Hepatocyte (in vitro differentiated cells): Measurements from ENCODE around the gene PPM1H. TPM values are rescaled to one million over a fixed set of nuclear protein-coding genes. Genes with fewer than 3 reads are reported as not detected.
"Not testable (repeated sequence)": the region's sequence is repeated elsewhere in the genome, so short reads cannot be mapped to it uniquely, and the experiment has no call there.

Experiments
- DNase-seq: peaks from one replicate; pipeline ENCODE4 v3.0.0-alpha.2; 2016; ENCODE audit warnings: low spot score
- H2AFZ ChIP-seq: fragments of 200-600 bp; sonication (generic); 2 replicates; pipeline ENCODE4 v1.6.0; 2016; ENCODE audit warnings: antibody characterized with exemption, mild to moderate bottlenecking
- H3K27ac ChIP-seq: fragments of 200-600 bp; sonication (generic); 2 replicates; pipeline ENCODE4 v1.5.1; 2016; ENCODE audit warnings: mild to moderate bottlenecking
- H3K27me3 ChIP-seq: fragments of 200-600 bp; sonication (generic); 2 replicates; pipeline ENCODE4 v1.6.1; 2016
- H3K36me3 ChIP-seq: fragments of 200-600 bp; sonication (generic); replicated peaks from 2 replicates; pipeline ENCODE4 v1.5.1; 2016; ENCODE audit warnings: low read depth; ENCODE audit not compliant: insufficient read depth
- H3K4me1 ChIP-seq: fragments of 200-600 bp; sonication (generic); 2 replicates; pipeline ENCODE4 v1.5.1; 2016; ENCODE audit warnings: mild to moderate bottlenecking, moderate library complexity; ENCODE audit not compliant: insufficient read depth
- H3K4me2 ChIP-seq: fragments of 200-600 bp; sonication (generic); 2 replicates; pipeline ENCODE4 v1.6.0; 2016
- H3K4me3 ChIP-seq: fragments of 200-600 bp; sonication (generic); 2 replicates; pipeline ENCODE4 v1.5.1; 2016; ENCODE audit warnings: mild to moderate bottlenecking
- H3K79me2 ChIP-seq: fragments of 200-600 bp; sonication (generic); 2 replicates; pipeline ENCODE4 v1.6.0; 2017; ENCODE audit warnings: mild to moderate bottlenecking
- H3K9me2 ChIP-seq: fragments of 200-600 bp; sonication (generic); replicated peaks from 2 replicates; pipeline ENCODE4 v1.6.0; 2017; ENCODE audit warnings: mild to moderate bottlenecking; ENCODE audit not compliant: insufficient read depth
- H3K9me3 ChIP-seq: fragments of 200-600 bp; sonication (generic); 2 replicates; pipeline ENCODE4 v1.5.1; 2016; ENCODE audit warnings: low read depth, mild to moderate bottlenecking
- H4K20me1 ChIP-seq: fragments of 200-600 bp; sonication (generic); 2 replicates; pipeline ENCODE4 v1.6.0; 2016; ENCODE audit warnings: mild to moderate bottlenecking; ENCODE audit not compliant: insufficient read depth, poor library complexity, severe bottlenecking
- EZH2 ChIP-seq: fragments of 200-600 bp; sonication (generic); IDR thresholded peaks from 2 replicates; pipeline ENCODE4 v1.6.1; 2016; ENCODE audit warnings: antibody characterized with exemption, mild to moderate bottlenecking, borderline replicate concordance
- EZH2phosphoT487 ChIP-seq: fragments of 200-600 bp; sonication (generic); IDR thresholded peaks from one replicate; pipeline ENCODE4 v1.6.1; 2018; ENCODE audit warnings: antibody characterized with exemption, mild to moderate bottlenecking, low read depth, moderate library complexity; ENCODE audit not compliant: unreplicated experiment, severe bottlenecking
- WGBS: methylation state at CpG from one replicate; pipeline ENCODE4 v1.1.6; 2016; ENCODE audit warnings: low lambda C conversion rate; ENCODE audit errors: missing lambda C conversion rate; 5-methylcytosine and 5-hydroxymethylcytosine counted together
- polyA plus RNA-seq: library from polyadenylated mRNA; unstranded; fragments of >200 nt; fragmentation: Nextera tagmentation; extraction: Ambion mirVana; gene quantifications from 2 replicates; pipeline ENCODE4 v1.2.1, GENCODE V29; 2016
- total RNA-seq: library from RNA; depleted of rRNA; stranded (reverse); fragments of >200 nt; gene quantifications from 2 replicates; pipeline ENCODE4 v1.2.3, GENCODE V29; 2014
- TF ChIP-seq, protein P1 (sequence below): fragments of 200-600 bp; sonication (generic); IDR thresholded peaks from 2 replicates; pipeline ENCODE4 v1.5.1; 2016; ENCODE audit warnings: antibody characterized with exemption, mild to moderate bottlenecking; ENCODE audit not compliant: poor library complexity

The PPM1H gene
- total and polyA plus RNA-seq, 2 experiments from 2014 or later: 9.2 to 21.8 TPM

- no peaks in the 10 kb centered on the region for H4K20me1 ChIP-seq
- no peak overlapping the region for H3K4me2 ChIP-seq
- no peaks in the 10 kb centered on the region for H3K4me1 ChIP-seq
- H3K27ac ChIP-seq: no peak overlapping the region
- H3K27me3 ChIP-seq: no peaks in the 10 kb centered on the region
- no peaks in the 10 kb centered on the region for H3K9me3 ChIP-seq
- no peak overlapping the region for H2AFZ ChIP-seq
- no peak for TF ChIP-seq EZH2phosphoT487
- H3K79me2 ChIP-seq: peaks cover 10% of the 10 kb centered on the region
- WGBS: 89% methylated on average over 3 of the region's 3 CpGs
- DNase-seq: no peak
- no peaks in the 10 kb centered on the region for H3K9me2 ChIP-seq
- no peaks in the 10 kb centered on the region for H3K36me3 ChIP-seq
- H3K4me3 ChIP-seq: no peak overlapping the region
Observed at GRCh38 chr12:62882140-62882539, 52.8 kb downstream of the PPM1H start.

DNA sequence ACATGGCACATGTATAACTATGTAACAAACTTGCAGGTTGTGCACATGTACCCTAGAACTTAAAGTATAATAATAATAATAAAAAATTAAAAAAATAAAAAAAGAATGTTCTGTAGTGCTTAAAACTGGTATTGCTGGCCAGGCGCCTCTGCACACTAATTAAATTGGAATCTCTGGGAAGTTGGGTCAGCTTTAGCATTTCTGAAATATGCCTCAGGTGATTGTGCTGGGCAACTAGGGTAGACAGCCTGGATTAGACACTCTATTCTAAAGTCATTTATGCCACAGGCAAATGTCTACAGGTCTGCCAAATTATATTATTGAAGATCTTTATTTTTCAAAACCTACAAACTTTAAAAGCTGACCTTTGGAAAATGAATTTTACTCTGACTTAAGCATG lies 55.3 kb downstream of the PPM1H start:
- Histone ChIP-seq H3K27ac (no peak overlapping the region), H3K4me3 (no peak overlapping the region), H3K27me3 (no peaks in the 10 kb centered on the region), H3K4me1 (no peaks in the 10 kb centered on the region), H3K4me2 (no peak overlapping the region), H4K20me1 (no peaks in the 10 kb centered on the region), H3K9me3 (no peaks in the 10 kb centered on the region), H3K79me2 (peaks cover 6% of the 10 kb centered on the region), H3K9me2 (no peaks in the 10 kb centered on the region), H3K36me3 (no peaks in the 10 kb centered on the region), H2AFZ (no peak overlapping the region)
- DNase-seq: no peak
- 96% methylated on average over 1 of the region's 1 CpG for WGBS
- no peak for TF ChIP-seq EZH2phosphoT487
- TF ChIP-seq, protein P1, sequence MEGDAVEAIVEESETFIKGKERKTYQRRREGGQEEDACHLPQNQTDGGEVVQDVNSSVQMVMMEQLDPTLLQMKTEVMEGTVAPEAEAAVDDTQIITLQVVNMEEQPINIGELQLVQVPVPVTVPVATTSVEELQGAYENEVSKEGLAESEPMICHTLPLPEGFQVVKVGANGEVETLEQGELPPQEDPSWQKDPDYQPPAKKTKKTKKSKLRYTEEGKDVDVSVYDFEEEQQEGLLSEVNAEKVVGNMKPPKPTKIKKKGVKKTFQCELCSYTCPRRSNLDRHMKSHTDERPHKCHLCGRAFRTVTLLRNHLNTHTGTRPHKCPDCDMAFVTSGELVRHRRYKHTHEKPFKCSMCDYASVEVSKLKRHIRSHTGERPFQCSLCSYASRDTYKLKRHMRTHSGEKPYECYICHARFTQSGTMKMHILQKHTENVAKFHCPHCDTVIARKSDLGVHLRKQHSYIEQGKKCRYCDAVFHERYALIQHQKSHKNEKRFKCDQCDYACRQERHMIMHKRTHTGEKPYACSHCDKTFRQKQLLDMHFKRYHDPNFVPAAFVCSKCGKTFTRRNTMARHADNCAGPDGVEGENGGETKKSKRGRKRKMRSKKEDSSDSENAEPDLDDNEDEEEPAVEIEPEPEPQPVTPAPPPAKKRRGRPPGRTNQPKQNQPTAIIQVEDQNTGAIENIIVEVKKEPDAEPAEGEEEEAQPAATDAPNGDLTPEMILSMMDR: no peak
- TF ChIP-seq EZH2: no peak

DNA sequence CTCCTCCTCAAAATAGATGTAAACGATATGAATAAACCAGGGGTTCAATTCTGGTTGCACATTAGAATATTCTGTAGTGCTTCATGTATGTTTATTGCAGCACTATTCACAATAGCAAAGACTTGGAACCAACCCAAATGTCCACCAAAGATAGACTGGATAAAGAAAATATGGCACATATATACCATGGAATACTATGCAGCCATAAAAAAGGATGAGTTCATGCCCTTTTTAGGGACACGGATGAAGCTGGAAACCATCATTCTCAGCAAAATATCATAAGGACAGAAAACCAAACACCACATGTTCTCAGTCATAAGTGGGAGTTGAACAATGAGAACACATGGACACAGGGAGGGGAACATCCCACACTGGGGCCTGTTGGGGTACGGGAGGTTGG lies 55.7 kb downstream of the PPM1H start:
- 94% methylated on average over 3 of the region's 3 CpGs for WGBS
- not testable (repeated sequence) for H3K79me2 ChIP-seq, DNase-seq, H3K9me3 ChIP-seq, H3K27ac ChIP-seq, H3K4me2 ChIP-seq, H3K4me1 ChIP-seq, H3K27me3 ChIP-seq, H4K20me1 ChIP-seq, H3K4me3 ChIP-seq, H3K9me2 ChIP-seq, H3K36me3 ChIP-seq, H2AFZ ChIP-seq

GRCh38 chr12:62878211-62878610 lies 56.7 kb downstream of the PPM1H start:
- Histone ChIP-seq H3K9me2 (no peaks in the 10 kb centered on the region), H3K4me2 (no peak overlapping the region), H3K79me2 (peaks cover 6% of the 10 kb centered on the region), H3K36me3 (no peaks in the 10 kb centered on the region), H4K20me1 (no peaks in the 10 kb centered on the region), H3K4me1 (no peaks in the 10 kb centered on the region), H2AFZ (no peak overlapping the region), H3K27ac (no peak overlapping the region), H3K27me3 (no peaks in the 10 kb centered on the region), H3K9me3 (no peaks in the 10 kb centered on the region), H3K4me3 (no peak overlapping the region)
- WGBS: 69% methylated on average over 2 of the region's 2 CpGs
- TF ChIP-seq EZH2 (no peak), EZH2phosphoT487 (no peak)
- TF ChIP-seq, protein P1: no peak
- no peak for DNase-seq
